ENCODE measurements around the gene NPLOC4.
A peak's percentile ranks its signal among the peaks of the same experiment; 100 is the strongest.
"Not testable (repeated sequence)": the region's sequence is repeated elsewhere in the genome, so short reads cannot be mapped to it uniquely, and the experiment has no call there.

NPLOC4 gene

DNA sequence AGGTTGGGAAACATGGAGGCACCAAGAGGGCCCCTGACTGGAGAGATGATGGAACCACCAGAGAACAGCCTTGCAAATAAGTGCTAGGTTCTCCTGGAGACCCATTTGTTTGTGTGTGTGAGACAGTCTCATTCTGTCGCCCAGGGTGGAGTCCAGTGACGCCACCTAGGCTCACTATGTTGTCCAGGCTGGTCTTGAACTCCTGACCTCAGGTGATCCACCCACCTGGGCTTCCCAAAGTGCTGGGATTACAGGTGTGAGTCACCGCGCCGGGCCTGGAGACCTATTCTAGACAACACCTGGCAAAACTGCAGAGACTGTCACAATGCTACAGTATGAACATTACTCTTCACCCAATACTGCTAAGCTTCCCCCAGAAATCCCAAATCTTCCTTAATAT lies 1.5 kb downstream of the NPLOC4 start:
- no peak for DNase-seq (ENCODE audit: low spot score)

DNA sequence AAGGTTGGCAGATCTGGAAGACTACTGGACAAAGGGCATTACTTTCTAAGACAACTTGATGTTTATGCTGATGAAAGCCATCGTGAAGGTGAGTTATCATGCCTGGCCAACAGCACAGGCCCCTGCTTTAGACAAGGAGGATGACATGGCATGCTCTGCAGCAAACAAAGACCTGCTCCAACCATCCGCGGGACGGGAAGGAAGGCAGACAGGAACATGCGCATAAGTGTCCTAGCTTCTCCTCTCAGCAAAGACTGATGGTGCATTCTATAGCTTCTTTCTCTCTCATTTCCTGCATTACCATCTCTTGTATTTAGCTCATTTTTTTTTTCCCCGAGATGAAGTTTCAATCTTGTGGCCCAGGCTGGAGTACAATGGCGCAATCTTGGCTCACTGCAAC lies 5.4 kb downstream of the NPLOC4 start:
- no peak for DNase-seq (ENCODE audit: low spot score)

DNA sequence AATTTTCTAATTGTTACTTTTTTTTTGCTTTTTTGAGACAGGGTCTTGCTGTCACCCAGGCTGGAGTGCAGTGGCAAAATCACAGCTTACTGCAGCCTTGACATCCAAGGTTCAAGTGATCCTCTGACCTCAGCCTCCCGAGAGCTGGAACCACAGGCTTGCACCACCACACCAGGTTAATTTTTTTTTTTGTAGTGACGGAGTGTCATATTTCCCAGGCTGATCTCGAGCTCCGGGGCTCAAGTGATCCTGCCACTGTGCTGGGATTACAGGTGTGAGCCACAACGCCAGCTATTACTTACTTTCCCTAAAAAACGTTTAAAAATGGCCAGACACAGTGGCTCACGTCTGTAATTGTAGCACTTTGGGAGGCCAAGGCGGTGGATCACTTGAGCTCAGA lies 6.6 kb downstream of the NPLOC4 start:
- DNase-seq (ENCODE audit: low spot score) = no peak

DNA sequence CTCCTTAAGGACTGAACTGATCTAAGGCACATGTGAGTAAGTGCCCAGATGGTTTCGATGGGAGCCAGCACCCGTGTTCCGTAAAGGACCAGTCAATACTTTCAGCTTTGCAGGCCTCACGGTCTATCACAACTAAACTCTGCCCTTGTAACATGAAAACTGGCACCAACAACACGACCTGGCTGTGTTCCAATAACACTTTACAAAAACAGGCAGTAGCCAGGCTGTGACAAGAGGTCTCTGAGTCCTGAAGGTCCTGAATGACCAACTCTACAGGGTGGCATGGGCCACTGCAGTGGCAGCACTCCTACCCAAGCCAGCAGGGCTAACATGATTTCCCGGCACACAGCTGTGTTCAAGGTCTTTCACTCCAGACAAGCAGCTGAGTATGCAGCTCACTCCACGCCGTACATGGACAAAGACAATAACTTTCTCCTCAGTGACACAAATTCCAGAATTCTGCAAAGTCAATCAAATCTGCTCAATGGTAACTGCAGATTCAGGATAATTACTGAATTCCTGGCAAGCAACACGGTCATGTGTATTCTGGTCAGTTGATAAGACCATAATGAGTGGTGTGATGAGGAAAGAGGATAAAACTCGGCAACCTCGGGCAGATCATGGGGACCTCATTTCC lies 15.3 kb downstream of the NPLOC4 start:
- no peak for DNase-seq (ENCODE audit: low spot score)

DNA sequence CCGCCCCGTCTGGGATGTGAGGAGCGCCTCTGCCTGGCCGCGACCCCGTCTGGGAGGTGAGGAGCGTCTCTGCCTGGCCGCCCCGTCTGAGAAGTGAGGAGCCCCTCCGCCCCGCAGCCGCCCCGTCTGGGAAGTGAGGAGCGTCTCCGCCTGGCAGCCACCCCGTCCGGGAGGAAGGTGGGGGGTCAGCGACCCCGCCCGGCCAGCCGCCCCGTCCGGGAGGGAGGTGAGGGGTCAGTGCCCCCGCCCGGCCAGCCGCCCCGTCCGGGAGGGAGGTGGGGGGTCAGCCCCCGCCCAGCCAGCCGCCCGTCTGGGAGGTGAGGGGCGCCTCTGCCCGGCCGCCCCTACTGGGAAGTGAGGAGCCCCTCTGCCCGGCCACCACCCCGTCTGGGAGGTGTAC lies 18.6 kb downstream of the NPLOC4 start:
- not testable (repeated sequence) for DNase-seq (ENCODE audit: low spot score)

GRCh38 chr17:81616877-81617276 lies 20.0 kb downstream of the NPLOC4 start:
- no peak for DNase-seq (ENCODE audit: low spot score)

GRCh38 chr17:81615401-81615930 lies 21.4 kb downstream of the NPLOC4 start:
- DNase-seq (ENCODE audit: low spot score) = no peak

GRCh38 chr17:81612172-81612970 lies 24.5 kb downstream of the NPLOC4 start:
- no peak for DNase-seq (ENCODE audit: low spot score)

GRCh38 chr17:81609541-81610311 lies 27.2 kb downstream of the NPLOC4 start:
- no peak for DNase-seq (ENCODE audit: low spot score)

- DNase-seq (ENCODE audit: low spot score) = no peak
Observed at GRCh38 chr17:81608605-81609004, 28.3 kb downstream of the NPLOC4 start.

- DNase-seq (ENCODE audit: low spot score) = no peak
Observed at GRCh38 chr17:81608082-81608481, 28.8 kb downstream of the NPLOC4 start.

GRCh38 chr17:81607431-81607830 lies 29.5 kb downstream of the NPLOC4 start:
- no peak for DNase-seq (ENCODE audit: low spot score)

DNA sequence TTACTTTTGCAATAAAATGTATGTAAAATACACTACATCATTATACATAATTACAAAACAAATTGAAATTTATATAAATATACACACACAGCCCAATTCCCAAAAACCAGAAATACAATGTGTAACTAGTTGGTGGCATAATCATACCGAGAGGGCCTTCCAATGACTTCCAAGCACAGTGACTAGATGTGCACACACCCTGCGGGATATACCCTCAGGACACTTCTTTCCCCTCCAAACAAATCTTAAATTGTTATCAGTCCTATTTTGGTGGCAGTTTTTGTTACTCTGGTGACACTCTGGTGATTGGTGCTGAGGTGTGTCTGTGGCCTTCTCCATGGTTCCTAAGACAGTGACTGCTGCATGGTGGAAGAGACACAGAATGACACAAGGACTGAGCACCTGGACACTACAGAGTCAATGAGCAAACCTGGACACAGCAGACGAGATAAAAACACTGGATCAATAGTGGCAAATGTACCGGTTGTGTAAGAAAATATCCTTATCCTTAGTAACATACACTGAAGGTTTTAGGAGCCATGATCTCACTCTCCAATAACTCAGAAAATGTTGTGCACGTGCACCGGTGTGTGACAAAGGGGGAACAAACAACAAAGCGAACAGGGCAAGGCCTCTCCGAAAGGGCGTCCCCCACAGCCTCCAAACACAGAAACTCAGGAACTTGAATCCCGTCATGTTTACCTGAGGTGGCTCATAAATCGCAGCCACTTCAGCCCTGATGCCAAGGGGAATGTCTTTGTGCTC lies 32.9 kb downstream of the NPLOC4 start:
- DNase-seq (ENCODE audit: low spot score) = no peak

- DNase-seq (ENCODE audit: low spot score) = peak; percentile 86
Observed at GRCh38 chr17:81601525-81602120, 35.3 kb downstream of the NPLOC4 start.

DNA sequence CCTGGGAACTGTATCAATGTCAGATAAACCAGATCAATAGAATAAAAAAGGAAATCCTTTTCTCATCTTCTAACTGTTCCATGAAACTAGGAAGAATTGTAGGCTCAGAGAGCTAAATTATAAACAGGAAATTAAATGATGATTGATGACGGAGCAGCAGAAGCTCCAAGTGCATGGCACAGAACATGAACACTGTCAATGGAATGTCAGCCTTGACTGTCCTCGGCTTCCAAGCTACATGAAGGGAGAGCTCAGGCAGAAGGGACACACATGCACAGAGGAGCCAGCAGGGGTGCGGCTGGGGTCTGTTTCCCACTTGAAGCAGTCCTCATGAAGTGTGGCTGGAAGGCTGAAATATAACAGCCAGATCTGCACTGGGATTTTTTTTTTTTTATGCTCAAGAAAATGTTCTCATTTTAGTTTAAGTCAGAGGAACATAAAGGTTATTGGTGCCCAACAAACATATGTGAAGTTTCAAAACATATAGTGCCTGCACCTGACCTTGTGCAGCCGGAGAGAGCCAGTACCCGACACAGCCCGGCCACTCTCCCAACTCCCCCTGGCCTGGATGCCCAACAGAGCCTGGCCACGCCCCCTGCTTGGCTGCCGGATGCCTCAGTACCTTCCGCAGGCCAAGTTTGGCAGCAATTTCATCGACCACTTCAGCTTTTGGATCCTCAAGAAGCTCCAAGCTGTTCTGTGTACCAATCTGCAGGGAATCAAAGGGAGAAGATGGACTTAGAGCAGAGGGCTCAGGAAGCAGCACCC lies 37.0 kb downstream of the NPLOC4 start:
- no peak for DNase-seq (ENCODE audit: low spot score)

- no peak for DNase-seq (ENCODE audit: low spot score)
Observed at GRCh38 chr17:81593105-81593871, 43.6 kb downstream of the NPLOC4 start.

GRCh38 chr17:81591971-81592370 lies 44.9 kb downstream of the NPLOC4 start:
- no peak for DNase-seq (ENCODE audit: low spot score)

GRCh38 chr17:81590121-81590520 lies 46.8 kb downstream of the NPLOC4 start:
- no peak for DNase-seq (ENCODE audit: low spot score)

DNA sequence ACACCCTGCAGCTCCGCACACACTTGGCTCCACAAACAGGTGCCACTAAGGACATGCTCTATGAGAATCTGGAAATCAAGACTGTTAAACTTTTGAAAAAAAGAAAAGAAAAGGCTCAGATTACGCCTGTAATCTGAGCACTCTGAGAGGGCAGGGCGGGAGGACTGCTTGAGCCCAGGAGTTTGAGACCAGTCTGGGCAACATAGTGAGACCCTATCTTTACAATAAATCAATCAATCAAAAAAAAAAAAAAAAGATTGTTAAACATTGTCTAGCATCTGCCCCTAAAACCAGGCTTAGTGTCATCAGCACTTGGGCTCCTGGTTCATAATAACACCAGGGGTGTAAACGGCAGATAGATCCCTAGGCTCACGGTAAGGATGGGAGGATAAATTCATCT lies 47.3 kb downstream of the NPLOC4 start:
- no peak for DNase-seq (ENCODE audit: low spot score)

GRCh38 chr17:81586096-81586495 lies 50.8 kb downstream of the NPLOC4 start:
- no peak for DNase-seq (ENCODE audit: low spot score)

Measured in HuH-7 (cell line).